NCI-H2227 treated with DMSO at 0.1 percent for 48 hours (cell line): ENCODE measurements around the gene GIPR.
"Not testable (repeated sequence)": the region's sequence is repeated elsewhere in the genome, so short reads cannot be mapped to it uniquely, and the experiment has no call there.

Source experiments
- DNase-seq: peaks from one replicate; lab custom pipeline; 2025; lab: John Stamatoyannopoulos, UW

Gene GIPR

GRCh38 chr19:45667620-45668341 is at the start of gene GIPR:
Gene GIPR (plus strand): TSS chr19:45668221. CDS start chr19:45669521, 1,300 bp downstream.
- DNase-seq, result no peak

GRCh38 chr19:45621389-45621788 is 46.6 kb upstream of the GIPR start:
- no peak for DNase-seq

- DNase-seq, result no peak
Observed at GRCh38 chr19:45621976-45622503, 46.0 kb upstream of the GIPR start.

- DNase-seq, result no peak
Observed at GRCh38 chr19:45623984-45624383, 44.0 kb upstream of the GIPR start.

GRCh38 chr19:45628219-45628618 is 39.8 kb upstream of the GIPR start:
- not testable (repeated sequence) for DNase-seq

GRCh38 chr19:45629704-45630103 is 38.3 kb upstream of the GIPR start:
- DNase-seq, result no peak

GRCh38 chr19:45630463-45630862 is 37.6 kb upstream of the GIPR start:
- no peak for DNase-seq

- peak; percentile 4 for DNase-seq
Observed at GRCh38 chr19:45632468-45633196, 35.4 kb upstream of the GIPR start.

GRCh38 chr19:45636275-45636674 is 31.7 kb upstream of the GIPR start:
- DNase-seq, result no peak

- no peak for DNase-seq
Observed at GRCh38 chr19:45636902-45637301, 31.1 kb upstream of the GIPR start.

- DNase-seq, result no peak
Observed at GRCh38 chr19:45637890-45638667, 29.9 kb upstream of the GIPR start.

GRCh38 chr19:45638930-45639729 is 28.9 kb upstream of the GIPR start, which contains the start of gene EML2:
Gene EML2 (minus strand): TSS chr19:45639397. CDS start chr19:45639376, 21 bp downstream.
- no peak for DNase-seq

GRCh38 chr19:45640849-45641273 is 27.2 kb upstream of the GIPR start:
- DNase-seq, result no peak

- no peak for DNase-seq
Observed at GRCh38 chr19:45641274-45642105, 26.5 kb upstream of the GIPR start.

- peak; percentile 47 for DNase-seq
Observed at GRCh38 chr19:45643024-45643926, 24.7 kb upstream of the GIPR start.

GRCh38 chr19:45643927-45644771 is 23.9 kb upstream of the GIPR start:
- DNase-seq, result no peak

- no peak for DNase-seq
Observed at GRCh38 chr19:45645068-45645630, 22.9 kb upstream of the GIPR start.
